SU-DHL-6 (cell line): ENCODE data around the gene DROSHA.

Experiments used
- H2AFZ ChIP-seq: fragments of 200-600 bp; sonication (generic); 2 replicates; pipeline ENCODE4 v1.6.1; 2014; ENCODE audit warnings: low read depth, mild to moderate bottlenecking, moderate library complexity, mixed read lengths, antibody characterized with exemption, low read length; ENCODE audit not compliant: severe bottlenecking
- H3F3A ChIP-seq: fragments of 200-600 bp; shearing (Covaris generic); 2 replicates; pipeline ENCODE4 v1.6.0; 2016; ENCODE audit warnings: antibody characterized with exemption, mild to moderate bottlenecking; ENCODE audit not compliant: insufficient read depth
- H3K27ac ChIP-seq: fragments of 200-600 bp; sonication (generic); 2 replicates; pipeline ENCODE4 v1.5.1; 2016; ENCODE audit warnings: low read depth, mild to moderate bottlenecking, low read length, moderate library complexity, mixed read lengths
- H3K27me3 ChIP-seq: fragments of 200-600 bp; sonication (generic), shearing (Covaris generic); 2 replicates; pipeline ENCODE4 v1.6.0; 2014; ENCODE audit warnings: mild to moderate bottlenecking, low read length
- H3K36me3 ChIP-seq: fragments of 200-600 bp; sonication (generic); 2 replicates; pipeline ENCODE4 v1.6.1; 2014; ENCODE audit warnings: mild to moderate bottlenecking, low read length, mixed read lengths
- H3K4me2 ChIP-seq: fragments of 300-600, 200-600 bp; shearing (Covaris generic), sonication (generic); 2 replicates; pipeline ENCODE4 v1.6.0; 2014; ENCODE audit warnings: low read length, low read depth, mild to moderate bottlenecking; ENCODE audit not compliant: poor library complexity, severe bottlenecking
- H3K4me3 ChIP-seq: fragments of 200-600 bp; sonication (generic); 2 replicates; pipeline ENCODE4 v1.5.1; 2014; ENCODE audit warnings: antibody characterized with exemption, low read length, mild to moderate bottlenecking, mixed read lengths; ENCODE audit not compliant: insufficient read depth, poor library complexity, severe bottlenecking
- H3K79me2 ChIP-seq: fragments of 200-600 bp; sonication (generic); 2 replicates; pipeline ENCODE4 v1.6.1; 2014; ENCODE audit warnings: mild to moderate bottlenecking, low read length, moderate library complexity; ENCODE audit not compliant: insufficient read depth
- H3K9ac ChIP-seq: fragments of 200-600 bp; sonication (generic); 2 replicates; pipeline ENCODE4 v1.7.0; 2014; ENCODE audit warnings: mild to moderate bottlenecking, low read length
- H3K9me2 ChIP-seq: fragments of 200-600 bp; sonication (generic); replicated peaks from 2 replicates; pipeline ENCODE4 v1.6.1; 2014; ENCODE audit warnings: low read length; ENCODE audit not compliant: insufficient read depth
- H3K9me3 ChIP-seq: fragments of 200-600 bp; sonication (generic); 2 replicates; pipeline ENCODE4 v1.6.1; 2014; ENCODE audit warnings: low read length, mixed read lengths; ENCODE audit not compliant: insufficient read depth
- H4K20me1 ChIP-seq: fragments of 200-600 bp; sonication (generic); 2 replicates; pipeline ENCODE4 v1.6.1; 2014; ENCODE audit warnings: low read depth, mild to moderate bottlenecking, antibody characterized with exemption, low read length, moderate library complexity, mixed read lengths
- EZH2phosphoT487 ChIP-seq: fragments of 200-600 bp; sonication (generic), shearing (Covaris generic); conservative IDR thresholded peaks from 2 replicates; pipeline ENCODE4 v1.6.1; 2018; ENCODE audit warnings: mild to moderate bottlenecking, antibody characterized with exemption, low read length, moderate library complexity, mixed read lengths
- TF ChIP-seq, protein P1 (sequence below): fragments of 200-600 bp; sonication (generic); IDR thresholded peaks from one replicate; pipeline ENCODE4 v1.5.1; 2017; ENCODE audit warnings: antibody characterized with exemption, mild to moderate bottlenecking, low read length, moderate library complexity; ENCODE audit not compliant: insufficient read depth, poor library complexity, severe bottlenecking

The DROSHA gene

DNA sequence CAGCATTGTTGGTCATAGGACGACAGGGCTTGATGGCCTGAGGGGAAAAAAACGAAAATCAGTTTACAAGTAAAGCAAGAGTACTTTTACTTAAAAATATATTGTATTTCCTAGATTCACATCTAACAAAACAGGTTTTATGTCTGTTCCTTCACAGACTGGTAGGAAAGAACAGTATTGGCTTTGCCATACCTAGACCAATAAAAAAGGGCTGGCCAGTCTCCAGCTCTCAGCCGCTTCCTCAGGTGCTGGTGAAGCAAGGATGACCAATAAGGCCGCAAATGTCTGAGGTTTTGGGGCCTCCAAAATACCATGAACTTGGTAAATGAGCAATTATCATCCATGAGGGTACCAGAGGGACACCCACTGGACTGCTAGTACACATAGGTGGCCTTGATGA, 36.6 kb downstream of the DROSHA start:
- Histone ChIP-seq H4K20me1 (no peaks in the 10 kb centered on the region), H3K9me2 (no peaks in the 10 kb centered on the region), H3K27ac (no peak overlapping the region), H3K79me2 (no peaks in the 10 kb centered on the region), H3F3A (no peaks in the 10 kb centered on the region), H3K27me3 (no peaks in the 10 kb centered on the region), H3K9ac (no peak overlapping the region), H2AFZ (no peak overlapping the region), H3K4me2 (no peak overlapping the region), H3K4me3 (no peak overlapping the region), H3K9me3 (no peaks in the 10 kb centered on the region), H3K36me3 (peaks cover 30% of the 10 kb centered on the region; the same call in 1 of the 2 replicates)
- TF ChIP-seq, protein P1, sequence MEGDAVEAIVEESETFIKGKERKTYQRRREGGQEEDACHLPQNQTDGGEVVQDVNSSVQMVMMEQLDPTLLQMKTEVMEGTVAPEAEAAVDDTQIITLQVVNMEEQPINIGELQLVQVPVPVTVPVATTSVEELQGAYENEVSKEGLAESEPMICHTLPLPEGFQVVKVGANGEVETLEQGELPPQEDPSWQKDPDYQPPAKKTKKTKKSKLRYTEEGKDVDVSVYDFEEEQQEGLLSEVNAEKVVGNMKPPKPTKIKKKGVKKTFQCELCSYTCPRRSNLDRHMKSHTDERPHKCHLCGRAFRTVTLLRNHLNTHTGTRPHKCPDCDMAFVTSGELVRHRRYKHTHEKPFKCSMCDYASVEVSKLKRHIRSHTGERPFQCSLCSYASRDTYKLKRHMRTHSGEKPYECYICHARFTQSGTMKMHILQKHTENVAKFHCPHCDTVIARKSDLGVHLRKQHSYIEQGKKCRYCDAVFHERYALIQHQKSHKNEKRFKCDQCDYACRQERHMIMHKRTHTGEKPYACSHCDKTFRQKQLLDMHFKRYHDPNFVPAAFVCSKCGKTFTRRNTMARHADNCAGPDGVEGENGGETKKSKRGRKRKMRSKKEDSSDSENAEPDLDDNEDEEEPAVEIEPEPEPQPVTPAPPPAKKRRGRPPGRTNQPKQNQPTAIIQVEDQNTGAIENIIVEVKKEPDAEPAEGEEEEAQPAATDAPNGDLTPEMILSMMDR: no peak
- no peak for TF ChIP-seq EZH2phosphoT487

DNA sequence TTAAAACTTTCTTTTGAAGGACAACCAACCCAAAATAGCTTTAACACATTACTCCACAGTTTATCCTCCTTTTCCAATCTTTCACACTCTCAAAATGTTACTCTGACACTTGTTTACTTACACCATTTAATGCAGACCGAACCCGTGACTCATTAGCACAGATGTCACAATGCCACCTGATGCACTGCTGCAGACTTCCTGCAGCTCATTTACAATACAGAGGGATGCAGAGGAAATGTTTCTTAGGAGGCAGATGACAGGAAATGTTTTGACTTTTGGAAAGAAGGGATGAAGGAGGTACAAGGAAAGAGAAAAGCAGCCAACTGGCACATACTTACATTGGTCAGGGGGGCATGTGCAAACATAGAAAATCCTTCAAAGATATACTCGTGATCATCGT, 39.0 kb downstream of the DROSHA start:
- no peaks in the 10 kb centered on the region for H3K79me2 ChIP-seq
- H3K4me2 ChIP-seq: no peak overlapping the region
- H3K36me3 ChIP-seq: peaks cover 30% of the 10 kb centered on the region; the same call in 1 of the 2 replicates
- H2AFZ ChIP-seq: no peak overlapping the region
- H4K20me1 ChIP-seq: no peaks in the 10 kb centered on the region
- no peaks in the 10 kb centered on the region for H3K9me2 ChIP-seq
- no peaks in the 10 kb centered on the region for H3F3A ChIP-seq
- H3K4me3 ChIP-seq: no peak overlapping the region
- no peaks in the 10 kb centered on the region for H3K9me3 ChIP-seq
- no peaks in the 10 kb centered on the region for H3K27me3 ChIP-seq
- H3K9ac ChIP-seq: no peak overlapping the region
- H3K27ac ChIP-seq: no peak overlapping the region
- no peak for TF ChIP-seq EZH2phosphoT487
- TF ChIP-seq, protein P1: no peak

DNA sequence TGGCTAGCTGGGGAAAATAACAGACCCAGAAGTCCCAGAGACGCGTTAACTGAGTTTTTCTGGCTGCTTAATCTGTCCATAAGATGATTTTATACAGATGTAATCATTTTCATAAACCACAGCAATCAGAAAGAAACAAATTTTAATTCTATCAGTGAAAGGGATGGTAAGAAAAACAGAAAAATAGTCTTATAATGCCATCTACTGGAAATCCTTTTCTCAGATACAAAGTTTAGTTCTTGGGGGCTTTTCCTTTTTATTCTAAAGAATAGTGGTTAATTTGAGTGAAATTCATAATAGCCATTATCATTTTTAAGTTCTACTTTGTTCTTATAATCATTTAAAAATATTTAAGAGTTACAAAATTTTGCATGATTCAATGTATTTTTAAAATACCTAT, 44.4 kb downstream of the DROSHA start:
- Histone ChIP-seq H3K9ac (no peak overlapping the region), H3K9me2 (no peaks in the 10 kb centered on the region), H3K79me2 (no peaks in the 10 kb centered on the region), H3K27ac (no peak overlapping the region), H3K4me2 (no peak overlapping the region), H3K27me3 (no peaks in the 10 kb centered on the region), H3K9me3 (no peaks in the 10 kb centered on the region), H2AFZ (no peak overlapping the region), H4K20me1 (no peaks in the 10 kb centered on the region), H3F3A (no peaks in the 10 kb centered on the region), H3K4me3 (no peak overlapping the region), H3K36me3 (peaks cover 36% of the 10 kb centered on the region; the same call in 1 of the 2 replicates)
- TF ChIP-seq, protein P1: no peak
- TF ChIP-seq EZH2phosphoT487: no peak

DNA sequence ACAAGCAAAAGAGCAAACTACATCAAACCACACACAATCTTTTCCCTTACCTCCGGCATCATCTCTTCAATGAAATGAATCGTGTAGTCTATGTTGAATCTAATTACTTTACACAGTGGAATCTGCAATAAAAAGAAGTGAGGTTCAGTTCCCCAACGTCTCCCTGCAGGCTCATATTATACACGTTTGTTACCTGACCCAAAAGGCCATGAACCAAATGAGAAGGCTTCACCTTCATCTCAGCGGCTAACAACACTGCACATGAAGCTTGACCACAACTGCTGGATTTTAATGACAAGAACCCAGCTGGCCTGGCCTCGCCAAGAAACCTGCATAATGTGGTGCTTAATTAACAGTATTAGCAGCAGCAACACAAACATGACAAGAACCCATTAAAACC, 45.5 kb downstream of the DROSHA start:
- H3K4me3 ChIP-seq: no peak overlapping the region
- H3K9me2 ChIP-seq: no peaks in the 10 kb centered on the region
- H3K27me3 ChIP-seq: no peaks in the 10 kb centered on the region
- H3K36me3 ChIP-seq: peaks cover 35% of the 10 kb centered on the region; the same call in 1 of the 2 replicates
- TF ChIP-seq, protein P1: no peak
- no peak for TF ChIP-seq EZH2phosphoT487
- H4K20me1 ChIP-seq: no peaks in the 10 kb centered on the region
- no peak overlapping the region for H3K4me2 ChIP-seq
- H3K9me3 ChIP-seq: no peaks in the 10 kb centered on the region
- no peak overlapping the region for H3K9ac ChIP-seq
- no peak overlapping the region for H3K27ac ChIP-seq
- no peaks in the 10 kb centered on the region for H3K79me2 ChIP-seq
- H2AFZ ChIP-seq: no peak overlapping the region
- H3F3A ChIP-seq: no peaks in the 10 kb centered on the region
